22Rv1 (cell line): ENCODE results near the gene FKBP1A.

Experiments
- CTCF ChIP-seq: fragments of 450-650 bp; IDR thresholded peaks from 2 replicates; pipeline ENCODE4 v1.5.1; 2017; ENCODE audit warnings: mild to moderate bottlenecking
- ZFX ChIP-seq: fragments of 450-650 bp; IDR thresholded peaks from 2 replicates; pipeline ENCODE4 v1.6.1; 2017; ENCODE audit warnings: antibody characterized with exemption, borderline replicate concordance

GRCh38 chr20:1327241-1327653 lies 65.6 kb downstream of the FKBP1A start:
- TF ChIP-seq CTCF: no peak
- TF ChIP-seq ZFX: no peak
